ENCODE data around the gene EGFR.
"Not testable (repeated sequence)": the region's sequence is repeated elsewhere in the genome, so short reads cannot be mapped to it uniquely, and the experiment has no call there.

EGFR gene

DNA sequence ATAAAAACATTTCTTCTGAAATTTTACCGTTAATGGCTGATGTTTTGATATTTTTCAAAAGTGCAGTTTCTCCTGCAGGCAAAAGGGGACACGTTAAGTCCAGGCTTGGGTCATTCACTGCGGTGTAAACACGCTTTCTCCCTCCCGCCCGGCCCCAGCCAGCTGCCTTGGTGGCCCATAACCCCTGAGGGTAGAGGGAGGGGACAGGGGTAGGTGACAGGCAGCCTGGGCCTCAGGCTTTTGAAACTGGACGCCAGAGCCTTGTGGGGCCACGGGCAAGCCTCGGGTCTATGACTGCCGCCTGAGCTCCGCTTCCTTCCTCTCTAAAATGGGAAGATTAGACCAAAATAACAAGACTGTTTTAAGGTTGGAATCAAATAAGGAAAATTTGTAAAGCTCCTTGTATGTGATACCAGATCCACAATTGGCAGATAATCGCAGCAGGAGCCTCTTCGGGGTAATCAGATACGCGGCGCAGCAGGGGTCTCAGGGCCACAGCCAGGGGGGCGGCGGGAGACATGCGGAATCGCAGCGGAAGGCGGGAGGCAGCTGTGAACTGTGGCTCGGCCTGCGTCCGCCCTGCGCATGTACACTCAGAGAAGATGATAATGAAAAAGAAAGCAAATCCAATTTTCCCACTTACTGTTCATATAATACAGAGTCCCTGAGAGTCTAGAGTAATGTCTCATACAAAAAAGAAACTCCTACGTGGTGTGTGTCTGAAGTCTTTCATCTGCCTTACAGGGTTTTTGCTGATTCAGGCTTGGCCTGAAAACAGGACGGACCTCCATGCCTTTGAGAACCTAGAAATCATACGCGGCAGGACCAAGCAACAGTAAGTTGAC lies 138.3 kb downstream of the EGFR start:
- Mint-ChIP-seq H3K36me3 (no peaks in the 10 kb centered on the region), H3K27ac (no peak overlapping the region), H3K4me1 (no peaks in the 10 kb centered on the region), H3K27me3 (peaks cover 4% of the 10 kb centered on the region), H3K4me3 (no peak overlapping the region), H3K9me3 (no peaks in the 10 kb centered on the region)

DNA sequence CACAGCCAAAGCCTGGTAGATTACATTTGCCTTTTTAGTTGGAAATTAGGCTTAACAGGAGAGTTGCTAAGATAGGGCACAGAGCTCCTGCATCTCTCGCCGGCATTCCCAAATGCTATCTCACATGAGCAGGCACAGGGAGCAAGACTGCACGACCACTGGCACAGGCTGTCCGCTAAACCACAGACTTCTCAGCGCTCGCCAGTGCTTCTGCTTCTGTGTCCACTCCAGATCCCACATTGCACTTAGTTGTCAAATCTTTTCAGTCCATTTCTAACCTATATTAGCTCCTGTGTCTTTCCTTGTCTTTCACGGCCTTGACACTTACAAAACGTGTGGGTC lies 138.9 kb downstream of the EGFR start:
- Mint-ChIP-seq H3K4me3 (no peak overlapping the region), H3K36me3 (no peaks in the 10 kb centered on the region), H3K27ac (no peak overlapping the region), H3K9me3 (no peaks in the 10 kb centered on the region), H3K4me1 (no peaks in the 10 kb centered on the region), H3K27me3 (peaks cover 4% of the 10 kb centered on the region)

DNA sequence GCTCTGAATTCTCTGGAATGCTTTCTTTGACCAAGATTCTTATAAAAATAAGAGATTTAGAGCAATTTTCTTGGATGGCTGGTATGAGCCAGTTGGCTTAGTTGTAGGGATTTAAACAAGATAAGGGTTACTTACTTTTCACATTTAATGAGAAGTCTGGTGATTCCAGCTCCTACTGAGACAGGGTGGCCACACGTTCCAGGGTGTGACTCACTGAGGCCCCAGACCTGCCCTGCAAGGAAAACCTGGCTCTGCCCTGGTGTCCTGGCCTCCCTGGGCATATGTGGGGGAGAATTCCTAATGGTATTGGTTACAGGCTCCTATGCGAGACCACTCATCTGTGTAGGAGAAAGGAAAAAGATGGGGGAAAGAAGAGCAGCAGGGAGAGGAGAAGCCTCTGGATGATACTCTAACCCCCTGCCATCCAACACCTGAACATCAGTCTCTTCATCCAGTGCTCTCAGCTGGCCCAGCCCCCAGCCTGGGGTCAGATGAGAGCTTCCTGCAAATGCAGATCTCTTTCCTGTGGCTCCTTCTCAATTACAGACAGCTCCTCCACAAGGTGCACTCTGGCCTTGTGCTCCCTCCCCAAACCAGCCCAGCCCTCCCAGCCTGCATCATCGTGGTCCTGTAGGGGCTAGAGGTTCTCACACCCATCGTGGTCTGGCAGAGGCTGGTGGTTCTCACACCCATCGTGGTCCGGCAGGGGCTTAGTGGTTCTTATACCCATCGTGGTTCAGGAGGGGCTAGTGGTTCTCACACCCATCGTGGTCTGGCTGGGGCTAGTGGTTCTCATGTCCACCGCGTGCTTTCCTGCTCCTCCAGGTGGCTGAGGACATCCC lies 139.9 kb downstream of the EGFR start:
- Mint-ChIP-seq H3K4me3 (no peak overlapping the region), H3K4me1 (no peaks in the 10 kb centered on the region), H3K27me3 (peaks cover 4% of the 10 kb centered on the region), H3K27ac (no peak overlapping the region), H3K36me3 (no peaks in the 10 kb centered on the region), H3K9me3 (no peaks in the 10 kb centered on the region)

DNA sequence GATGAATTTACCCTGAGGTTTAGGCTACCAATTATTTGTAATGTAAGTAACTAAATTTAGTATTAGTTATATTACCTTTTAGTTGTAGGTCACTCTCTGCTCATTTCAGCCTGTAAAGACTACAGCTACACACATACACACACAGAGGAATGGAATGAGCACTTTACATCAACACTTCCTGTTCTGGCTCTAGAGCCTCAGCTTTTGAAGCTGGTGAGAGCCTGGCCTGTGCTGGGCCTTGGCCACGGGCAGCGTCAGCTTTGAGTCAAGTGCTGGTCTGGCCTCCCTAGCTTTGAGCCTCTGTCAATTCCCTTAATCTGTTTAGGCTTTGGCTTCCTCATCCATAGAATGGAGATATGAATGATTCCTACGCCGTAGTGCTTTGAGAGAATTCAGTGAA lies 141.7 kb downstream of the EGFR start:
- Mint-ChIP-seq H3K4me1 (no peaks in the 10 kb centered on the region), H3K27ac (no peak overlapping the region), H3K9me3 (no peaks in the 10 kb centered on the region), H3K36me3 (no peaks in the 10 kb centered on the region), H3K27me3 (peaks cover 4% of the 10 kb centered on the region), H3K4me3 (no peak overlapping the region)

DNA sequence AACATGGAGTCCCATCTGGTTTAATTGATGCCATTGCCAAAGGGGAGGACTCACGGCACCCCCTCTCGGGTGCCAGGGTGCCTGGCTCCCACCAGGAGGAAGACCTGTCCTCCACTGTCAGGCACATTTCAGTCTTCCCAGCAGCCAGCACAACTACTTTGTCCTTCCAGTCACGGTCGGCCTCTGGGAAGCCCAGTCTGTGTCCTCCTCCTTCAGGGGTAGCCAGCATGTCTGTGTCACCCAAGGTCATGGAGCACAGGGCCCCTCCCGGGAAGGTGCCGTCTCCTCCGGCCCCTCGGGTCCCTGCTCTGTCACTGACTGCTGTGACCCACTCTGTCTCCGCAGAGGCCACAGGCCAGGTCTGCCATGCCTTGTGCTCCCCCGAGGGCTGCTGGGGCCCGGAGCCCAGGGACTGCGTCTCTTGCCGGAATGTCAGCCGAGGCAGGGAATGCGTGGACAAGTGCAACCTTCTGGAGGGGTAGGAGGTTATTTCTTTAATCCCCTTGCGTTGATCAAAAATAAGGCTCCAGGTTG lies 142.4 kb downstream of the EGFR start:
- Mint-ChIP-seq H3K27ac (no peak overlapping the region), H3K4me1 (no peaks in the 10 kb centered on the region), H3K9me3 (no peaks in the 10 kb centered on the region), H3K27me3 (peaks cover 4% of the 10 kb centered on the region), H3K4me3 (no peak overlapping the region), H3K36me3 (no peaks in the 10 kb centered on the region)

DNA sequence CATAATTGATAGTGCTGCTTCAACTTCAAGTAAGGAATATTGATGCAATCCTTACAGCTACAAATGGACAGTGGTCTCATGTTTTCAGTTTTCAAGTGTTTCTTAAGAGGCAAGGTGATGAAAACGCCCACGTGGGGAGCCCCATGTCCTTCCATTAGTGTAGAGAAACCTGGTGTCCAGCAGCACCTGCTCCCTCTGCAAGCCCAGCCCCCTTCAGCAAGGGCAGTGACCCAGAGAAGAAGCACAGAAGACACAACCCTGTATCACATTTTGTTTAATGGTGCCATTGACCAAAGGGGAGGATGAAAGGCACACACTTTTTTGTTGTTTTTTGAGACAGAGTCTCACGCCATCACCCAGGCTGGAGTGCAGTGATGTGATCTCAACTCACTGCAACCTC lies 143.7 kb downstream of the EGFR start:
- Mint-ChIP-seq H3K4me3 (no peak overlapping the region), H3K27ac (no peak overlapping the region), H3K4me1 (no peaks in the 10 kb centered on the region), H3K27me3 (peaks cover 4% of the 10 kb centered on the region), H3K36me3 (no peaks in the 10 kb centered on the region), H3K9me3 (no peaks in the 10 kb centered on the region)

DNA sequence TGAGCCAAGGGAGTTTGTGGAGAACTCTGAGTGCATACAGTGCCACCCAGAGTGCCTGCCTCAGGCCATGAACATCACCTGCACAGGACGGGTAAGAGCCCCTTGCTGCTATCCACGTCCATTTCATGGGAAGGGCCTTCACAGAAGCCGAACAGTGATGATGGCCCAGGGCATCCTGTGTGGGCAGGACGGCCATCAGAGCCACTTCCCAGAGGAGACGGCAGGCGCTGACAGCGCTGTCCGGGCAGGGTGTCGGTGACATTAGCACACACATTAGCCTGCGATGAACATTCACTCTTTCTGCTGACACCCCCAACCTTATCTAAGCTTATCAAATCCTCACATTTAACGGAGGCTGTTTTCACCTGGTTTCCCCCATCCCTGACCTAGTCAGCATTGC lies 144.9 kb downstream of the EGFR start:
- Mint-ChIP-seq H3K4me1 (no peaks in the 10 kb centered on the region), H3K36me3 (no peaks in the 10 kb centered on the region), H3K27me3 (peaks cover 4% of the 10 kb centered on the region), H3K4me3 (no peak overlapping the region), H3K9me3 (no peaks in the 10 kb centered on the region), H3K27ac (no peak overlapping the region)

DNA sequence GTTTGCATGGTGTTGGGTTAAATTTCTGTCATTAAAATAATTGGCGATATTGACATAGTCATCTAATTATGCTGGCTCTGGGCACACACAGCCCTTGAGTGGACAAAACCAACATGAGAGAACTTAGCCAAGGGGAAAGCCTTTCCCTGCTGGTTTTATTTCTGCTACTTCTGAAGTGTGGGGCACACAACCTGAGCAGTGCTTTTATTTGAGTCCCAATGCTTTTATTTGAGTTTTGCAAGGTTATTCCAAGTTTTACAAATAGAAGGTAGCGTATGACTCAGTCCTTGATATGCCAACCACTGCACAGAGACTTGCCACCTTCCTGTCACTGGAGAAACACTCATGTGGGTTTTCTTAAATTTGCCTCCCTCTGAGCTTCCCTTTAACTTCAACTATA lies 145.7 kb downstream of the EGFR start:
- peaks cover 4% of the 10 kb centered on the region for H3K27me3 Mint-ChIP-seq
- H3K9me3 Mint-ChIP-seq, result no peaks in the 10 kb centered on the region
- no peak overlapping the region for H3K4me3 Mint-ChIP-seq
- H3K4me1 Mint-ChIP-seq, result no peaks in the 10 kb centered on the region
- H3K27ac Mint-ChIP-seq, result no peak overlapping the region
- H3K36me3 Mint-ChIP-seq, result no peaks in the 10 kb centered on the region

DNA sequence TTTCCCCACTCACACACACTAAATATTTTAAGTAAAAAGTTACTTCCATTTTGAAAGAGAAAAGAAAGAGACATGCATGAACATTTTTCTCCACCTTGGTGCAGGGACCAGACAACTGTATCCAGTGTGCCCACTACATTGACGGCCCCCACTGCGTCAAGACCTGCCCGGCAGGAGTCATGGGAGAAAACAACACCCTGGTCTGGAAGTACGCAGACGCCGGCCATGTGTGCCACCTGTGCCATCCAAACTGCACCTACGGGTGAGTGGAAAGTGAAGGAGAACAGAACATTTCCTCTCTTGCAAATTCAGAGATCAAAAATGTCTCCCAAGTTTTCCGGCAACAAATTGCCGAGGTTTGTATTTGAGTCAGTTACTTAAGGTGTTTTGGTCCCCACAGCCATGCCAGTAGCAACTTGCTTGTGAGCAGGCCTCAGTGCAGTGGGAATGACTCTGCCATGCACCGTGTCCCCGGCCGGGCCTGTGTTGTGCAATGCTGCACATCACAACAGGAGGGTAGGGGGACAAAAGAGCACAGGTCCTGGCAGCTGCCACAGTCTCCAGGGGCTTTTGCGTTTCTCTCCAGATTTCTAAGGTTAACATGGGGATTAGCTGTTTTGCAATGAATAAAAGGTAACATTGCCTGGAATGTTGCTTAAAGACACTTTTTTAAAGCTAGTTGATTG lies 146.5 kb downstream of the EGFR start:
- Mint-ChIP-seq H3K9me3 (no peaks in the 10 kb centered on the region), H3K27me3 (peaks cover 4% of the 10 kb centered on the region)

DNA sequence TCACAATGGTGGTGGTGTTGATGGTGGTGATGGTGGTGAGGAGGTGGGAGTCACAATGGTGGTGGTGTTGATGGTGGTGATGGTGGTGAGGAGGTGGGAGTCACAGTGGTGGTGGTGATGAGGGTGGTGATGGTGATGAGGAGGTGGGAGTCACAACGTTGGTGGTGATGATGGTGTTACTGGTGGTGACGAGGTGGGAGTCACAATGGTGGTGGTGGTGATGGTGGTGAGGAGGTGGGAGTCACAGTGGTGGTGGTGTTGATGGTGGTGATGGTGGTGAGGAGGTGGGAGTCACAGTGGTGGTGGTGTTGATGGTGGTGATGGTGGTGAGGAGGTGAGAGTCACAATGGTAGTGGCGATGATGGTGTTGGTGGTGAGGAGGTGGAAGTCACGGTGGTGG lies 148.5 kb downstream of the EGFR start:
- not testable (repeated sequence) for H3K36me3 Mint-ChIP-seq, H3K27me3 Mint-ChIP-seq, H3K4me1 Mint-ChIP-seq, H3K4me3 Mint-ChIP-seq, H3K9me3 Mint-ChIP-seq, H3K27ac Mint-ChIP-seq

More for the DNA sequence above, 146.5 kb downstream of the EGFR start:
- Mint-ChIP-seq H3K4me1 (no peaks in the 10 kb centered on the region), H3K27ac (no peak overlapping the region), H3K36me3 (peaks cover 1% of the 10 kb centered on the region), H3K4me3 (no peak overlapping the region)

DNA sequence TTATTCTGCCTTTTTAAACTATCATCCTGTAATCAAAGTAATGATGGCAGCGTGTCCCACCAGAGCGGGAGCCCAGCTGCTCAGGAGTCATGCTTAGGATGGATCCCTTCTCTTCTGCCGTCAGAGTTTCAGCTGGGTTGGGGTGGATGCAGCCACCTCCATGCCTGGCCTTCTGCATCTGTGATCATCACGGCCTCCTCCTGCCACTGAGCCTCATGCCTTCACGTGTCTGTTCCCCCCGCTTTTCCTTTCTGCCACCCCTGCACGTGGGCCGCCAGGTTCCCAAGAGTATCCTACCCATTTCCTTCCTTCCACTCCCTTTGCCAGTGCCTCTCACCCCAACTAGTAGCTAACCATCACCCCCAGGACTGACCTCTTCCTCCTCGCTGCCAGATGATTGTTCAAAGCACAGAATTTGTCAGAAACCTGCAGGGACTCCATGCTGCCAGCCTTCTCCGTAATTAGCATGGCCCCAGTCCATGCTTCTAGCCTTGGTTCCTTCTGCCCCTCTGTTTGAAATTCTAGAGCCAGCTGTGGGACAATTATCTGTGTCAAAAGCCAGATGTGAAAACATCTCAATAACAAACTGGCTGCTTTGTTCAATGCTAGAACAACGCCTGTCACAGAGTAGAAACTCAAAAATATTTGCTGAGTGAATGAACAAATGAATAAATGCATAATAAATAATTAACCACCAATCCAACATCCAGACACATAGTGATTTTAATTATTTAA lies 151.7 kb downstream of the EGFR start:
- Mint-ChIP-seq H3K9me3 (no peaks in the 10 kb centered on the region), H3K27ac (no peak overlapping the region), H3K4me1 (no peaks in the 10 kb centered on the region), H3K27me3 (peaks cover 4% of the 10 kb centered on the region), H3K4me3 (no peak overlapping the region), H3K36me3 (peaks cover 1% of the 10 kb centered on the region)

DNA sequence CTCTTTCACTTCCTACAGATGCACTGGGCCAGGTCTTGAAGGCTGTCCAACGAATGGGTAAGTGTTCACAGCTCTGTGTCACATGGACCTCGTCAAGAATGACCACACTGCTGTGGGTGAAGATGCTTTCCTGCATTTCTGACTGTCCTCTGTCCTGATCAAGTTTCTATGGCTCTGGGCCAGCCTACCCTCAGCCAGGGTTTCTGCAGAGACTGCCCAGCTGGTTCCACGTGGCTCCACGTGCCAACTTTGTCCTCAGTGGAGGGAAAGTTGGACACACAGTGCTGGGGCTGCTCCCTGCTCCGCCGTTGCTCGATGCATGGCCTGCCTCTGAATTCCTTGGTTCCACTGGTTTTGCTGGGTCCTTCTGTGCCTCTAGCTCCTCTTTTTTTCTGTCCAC lies 152.3 kb downstream of the EGFR start:
- Mint-ChIP-seq H3K36me3 (peaks cover 1% of the 10 kb centered on the region), H3K4me3 (no peak overlapping the region), H3K27ac (no peak overlapping the region), H3K4me1 (no peaks in the 10 kb centered on the region), H3K27me3 (peaks cover 4% of the 10 kb centered on the region), H3K9me3 (no peaks in the 10 kb centered on the region)

DNA sequence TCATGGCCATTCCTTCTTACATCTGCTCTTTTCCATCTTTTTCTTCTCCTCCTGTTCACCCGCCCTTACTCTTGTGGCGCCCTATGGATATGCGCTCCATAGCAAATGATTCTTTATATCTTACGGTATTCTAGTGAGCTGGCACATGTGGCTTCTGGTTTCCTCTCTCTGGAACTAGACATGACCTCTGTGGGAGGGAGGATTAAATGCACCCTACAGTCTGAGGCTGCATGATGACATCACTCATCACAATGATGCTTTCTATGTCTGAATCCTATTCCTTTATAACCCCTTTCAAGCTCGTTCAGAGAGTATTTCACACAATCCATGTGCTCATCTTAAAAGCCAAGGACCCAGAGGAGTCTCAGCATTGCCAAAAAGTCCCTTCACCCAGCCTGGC lies 153.3 kb downstream of the EGFR start:
- Mint-ChIP-seq H3K27me3 (peaks cover 4% of the 10 kb centered on the region), H3K27ac (no peak overlapping the region), H3K9me3 (no peaks in the 10 kb centered on the region), H3K36me3 (peaks cover 1% of the 10 kb centered on the region), H3K4me3 (no peak overlapping the region), H3K4me1 (no peaks in the 10 kb centered on the region)

DNA sequence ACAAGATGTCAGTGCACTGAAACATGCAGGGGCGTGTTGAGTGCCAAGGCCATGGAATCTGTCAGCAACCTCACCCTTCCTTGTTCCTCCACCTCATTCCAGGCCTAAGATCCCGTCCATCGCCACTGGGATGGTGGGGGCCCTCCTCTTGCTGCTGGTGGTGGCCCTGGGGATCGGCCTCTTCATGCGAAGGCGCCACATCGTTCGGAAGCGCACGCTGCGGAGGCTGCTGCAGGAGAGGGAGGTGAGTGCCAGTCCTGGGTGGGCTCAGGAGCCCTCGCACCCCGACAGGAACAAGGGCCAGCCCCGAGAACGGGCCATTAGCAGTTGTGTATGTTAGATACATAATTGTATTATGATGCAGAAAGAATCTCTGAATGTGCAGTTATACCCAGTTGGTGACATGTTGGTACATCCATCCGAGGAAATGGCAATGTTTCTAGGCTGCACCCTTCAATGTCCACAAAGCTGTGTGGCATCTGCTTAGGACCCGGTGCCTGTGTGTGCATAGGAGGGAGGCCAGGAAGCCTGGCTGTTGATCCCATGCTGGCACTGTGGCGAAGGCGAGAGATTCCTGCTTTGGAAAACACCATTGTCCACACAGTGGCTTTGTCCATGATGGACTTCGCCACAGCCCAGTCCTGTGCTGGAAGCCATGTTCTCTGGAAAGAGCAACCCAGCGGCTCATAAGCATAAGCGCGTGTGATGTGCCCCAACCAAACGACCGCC lies 154.2 kb downstream of the EGFR start:
- Mint-ChIP-seq H3K4me3 (no peak overlapping the region), H3K36me3 (peaks cover 1% of the 10 kb centered on the region), H3K9me3 (no peaks in the 10 kb centered on the region)

DNA sequence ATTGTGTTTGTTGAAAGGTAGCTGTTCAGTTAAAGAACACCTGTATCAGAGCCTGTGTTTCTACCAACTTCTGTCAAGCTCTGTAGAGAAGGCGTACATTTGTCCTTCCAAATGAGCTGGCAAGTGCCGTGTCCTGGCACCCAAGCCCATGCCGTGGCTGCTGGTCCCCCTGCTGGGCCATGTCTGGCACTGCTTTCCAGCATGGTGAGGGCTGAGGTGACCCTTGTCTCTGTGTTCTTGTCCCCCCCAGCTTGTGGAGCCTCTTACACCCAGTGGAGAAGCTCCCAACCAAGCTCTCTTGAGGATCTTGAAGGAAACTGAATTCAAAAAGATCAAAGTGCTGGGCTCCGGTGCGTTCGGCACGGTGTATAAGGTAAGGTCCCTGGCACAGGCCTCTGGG lies 154.9 kb downstream of the EGFR start:
- no peak overlapping the region for H3K4me3 Mint-ChIP-seq
- no peak overlapping the region for H3K27ac Mint-ChIP-seq
- H3K36me3 Mint-ChIP-seq, result peaks cover 1% of the 10 kb centered on the region
- H3K27me3 Mint-ChIP-seq, result peaks cover 4% of the 10 kb centered on the region
- no peaks in the 10 kb centered on the region for H3K4me1 Mint-ChIP-seq
- H3K9me3 Mint-ChIP-seq, result no peaks in the 10 kb centered on the region

More for the DNA sequence above, 154.2 kb downstream of the EGFR start:
- Mint-ChIP-seq H3K27ac (no peak overlapping the region), H3K27me3 (peaks cover 4% of the 10 kb centered on the region), H3K4me1 (no peaks in the 10 kb centered on the region)
